HG03439 (cell line): ENCODE data around the gene KCNE2.
"Not testable (repeated sequence)": the region's sequence is repeated elsewhere in the genome, so short reads cannot be mapped to it uniquely, and the experiment has no call there.

ENCODE experiments used
- ATAC-seq: cut with Tn5 transposase; IDR thresholded peaks from one replicate; pipeline ENCODE4 v1.9.1; 2021; ENCODE audit warnings: mild to moderate bottlenecking, moderate library complexity; ENCODE audit not compliant: unreplicated experiment

Gene KCNE2

DNA sequence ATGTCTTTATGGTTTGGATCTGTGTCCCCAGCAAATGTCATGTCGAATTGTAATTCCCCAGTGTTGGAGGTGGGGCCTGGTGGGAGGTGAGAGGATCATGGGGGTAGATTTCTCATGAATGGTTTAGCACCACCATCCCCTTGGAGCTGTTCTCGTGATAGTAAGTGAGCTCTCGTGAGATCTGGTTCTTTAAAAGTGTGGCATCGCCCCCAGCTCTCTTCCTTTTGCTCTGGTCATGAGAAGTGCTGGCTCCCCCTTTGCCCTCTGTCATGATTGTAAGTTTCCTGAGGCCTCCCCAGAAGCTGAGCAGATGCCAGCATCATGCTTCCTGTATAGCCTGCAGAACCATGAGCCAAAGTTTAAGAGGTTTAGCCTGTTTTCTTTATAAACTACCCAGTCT lies 11.2 kb upstream of the KCNE2 start:
- no peak for ATAC-seq

DNA sequence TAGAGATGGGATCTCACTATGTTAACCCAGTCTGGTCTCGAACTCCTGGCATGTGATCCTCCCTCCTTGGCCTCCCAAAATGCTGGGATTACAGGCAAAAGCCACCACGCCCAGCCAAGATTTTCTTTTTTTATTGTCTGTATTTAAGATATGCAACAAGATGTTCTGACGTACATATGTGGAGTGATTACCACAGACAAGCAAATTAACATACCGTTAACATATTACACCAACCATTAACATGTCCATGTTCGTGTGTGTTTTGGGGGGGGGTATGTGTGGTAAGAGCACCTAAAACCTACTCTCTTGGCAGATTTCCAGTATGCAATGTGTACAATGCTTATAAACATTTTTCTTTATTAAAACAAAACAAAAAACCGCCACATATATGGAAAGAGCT lies 10.6 kb upstream of the KCNE2 start:
- ATAC-seq = no peak

GRCh38 chr21:34354836-34355235 lies 9.0 kb upstream of the KCNE2 start:
- ATAC-seq = no peak

DNA sequence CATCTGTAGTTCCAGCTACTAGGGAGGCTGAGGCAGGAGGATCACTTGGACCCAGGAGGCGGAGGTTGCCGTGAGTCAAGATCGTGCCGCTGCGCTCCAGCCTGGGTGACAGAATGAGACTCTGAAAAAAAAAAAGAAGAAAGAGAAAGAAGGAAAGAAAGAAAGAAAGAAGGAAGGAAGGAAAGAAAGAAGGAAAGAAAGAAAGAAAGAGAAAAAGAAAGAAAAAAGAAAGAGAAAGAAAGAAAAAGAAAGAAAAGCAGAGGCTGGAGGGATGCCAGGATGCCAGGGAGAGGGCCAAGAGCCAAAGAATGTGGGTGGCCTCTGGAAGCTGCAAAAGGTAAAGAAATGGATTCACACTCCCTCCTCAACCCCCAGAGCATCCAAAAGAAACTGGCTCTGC lies 8.2 kb upstream of the KCNE2 start:
- ATAC-seq = no peak

DNA sequence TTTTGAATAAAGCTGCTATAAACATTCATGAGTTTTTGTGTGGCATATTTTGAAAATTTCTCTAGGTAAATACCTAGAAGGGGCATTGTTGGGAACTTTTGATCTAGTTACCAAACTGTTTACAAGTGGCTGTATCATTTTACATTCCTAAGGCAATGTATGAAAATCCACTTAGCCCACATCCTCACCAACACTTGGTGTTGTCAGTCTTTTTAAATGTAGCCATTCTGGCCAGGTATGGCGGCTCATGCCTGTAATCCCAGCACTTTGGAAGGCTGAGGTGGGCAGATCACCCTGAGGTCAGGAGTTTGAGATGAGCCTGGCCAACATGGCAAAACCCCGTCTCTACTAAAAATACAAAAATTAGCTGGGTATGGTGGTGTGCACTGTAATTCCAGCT lies 5.9 kb upstream of the KCNE2 start:
- ATAC-seq = no peak

DNA sequence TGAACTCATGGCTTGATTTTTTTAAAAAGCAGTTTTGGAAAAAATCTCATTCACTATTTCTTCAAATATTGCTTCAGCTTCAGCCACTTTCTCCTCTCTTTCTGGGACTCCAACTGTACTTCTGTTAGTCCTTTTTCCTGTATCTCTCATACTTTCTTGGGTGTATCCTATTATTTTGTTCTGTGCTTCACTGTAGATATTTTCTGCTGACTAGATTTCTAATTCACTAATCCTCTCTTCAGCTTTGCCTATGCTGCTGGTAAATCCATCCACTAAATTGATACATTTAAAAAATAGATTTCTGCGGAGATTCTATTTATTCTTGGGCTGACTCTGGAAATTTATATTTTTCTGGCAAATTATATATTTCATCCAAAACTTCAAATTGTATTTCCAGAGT lies 4.9 kb upstream of the KCNE2 start:
- ATAC-seq = no peak

GRCh38 chr21:34360488-34361241 lies 3.1 kb upstream of the KCNE2 start:
- ATAC-seq = no peak

DNA sequence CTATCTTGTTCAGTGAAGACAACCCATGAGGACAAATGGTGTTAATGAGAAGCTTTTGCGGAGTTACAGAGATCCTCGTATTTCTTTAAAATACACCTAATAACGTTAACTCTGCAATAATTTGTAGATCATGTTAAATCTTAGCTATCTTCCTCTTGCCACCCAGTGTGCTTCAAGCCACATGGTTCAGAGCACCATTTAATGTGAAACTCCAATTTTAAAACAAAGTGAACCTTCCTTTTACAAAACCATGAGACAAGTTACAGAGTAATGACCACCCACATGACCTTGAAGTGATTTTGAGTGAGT lies 1.7 kb upstream of the KCNE2 start:
- no peak for ATAC-seq

- ATAC-seq = no peak
Measured at GRCh38 chr21:34362670-34363069, 1.1 kb upstream of the KCNE2 start.

DNA sequence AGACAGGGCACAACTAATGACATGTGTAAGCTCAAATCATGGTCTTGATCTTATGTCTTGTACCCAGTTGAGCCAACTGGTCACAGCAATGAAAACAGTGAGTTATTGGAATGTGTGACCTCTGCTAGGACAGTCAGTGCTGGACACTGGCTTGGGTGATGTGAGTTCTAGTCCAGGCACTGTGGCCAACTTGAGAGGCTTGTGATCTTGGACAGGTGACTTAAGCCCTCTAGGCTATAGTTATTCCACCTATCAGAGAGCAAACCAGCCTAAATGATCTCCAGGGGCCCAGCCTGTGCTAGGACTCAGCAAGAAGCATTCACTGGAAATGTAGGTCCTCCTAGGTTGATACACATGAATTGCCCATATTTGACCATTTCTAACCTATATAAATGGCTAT lies 1.1 kb downstream of the KCNE2 start:
- no peak for ATAC-seq

DNA sequence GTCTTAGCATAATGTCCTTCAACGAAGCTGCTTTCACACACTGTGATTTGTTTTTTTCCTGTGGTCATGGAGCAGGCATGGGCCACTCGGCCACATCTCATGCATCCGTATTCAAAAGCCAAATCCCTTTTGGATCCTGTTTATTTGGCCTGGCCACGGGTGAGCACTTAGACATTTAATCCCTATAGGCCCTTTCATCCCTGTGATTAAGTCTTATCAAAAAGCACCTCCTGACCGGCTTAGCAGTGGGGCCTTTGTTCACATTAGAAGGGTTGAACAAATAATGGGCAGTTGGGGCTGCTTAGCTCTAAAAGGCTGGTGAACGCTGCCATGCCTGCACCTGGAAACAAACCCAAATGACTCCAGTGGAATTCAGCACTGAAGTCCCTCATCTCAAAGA lies 2.0 kb downstream of the KCNE2 start:
- no peak for ATAC-seq

DNA sequence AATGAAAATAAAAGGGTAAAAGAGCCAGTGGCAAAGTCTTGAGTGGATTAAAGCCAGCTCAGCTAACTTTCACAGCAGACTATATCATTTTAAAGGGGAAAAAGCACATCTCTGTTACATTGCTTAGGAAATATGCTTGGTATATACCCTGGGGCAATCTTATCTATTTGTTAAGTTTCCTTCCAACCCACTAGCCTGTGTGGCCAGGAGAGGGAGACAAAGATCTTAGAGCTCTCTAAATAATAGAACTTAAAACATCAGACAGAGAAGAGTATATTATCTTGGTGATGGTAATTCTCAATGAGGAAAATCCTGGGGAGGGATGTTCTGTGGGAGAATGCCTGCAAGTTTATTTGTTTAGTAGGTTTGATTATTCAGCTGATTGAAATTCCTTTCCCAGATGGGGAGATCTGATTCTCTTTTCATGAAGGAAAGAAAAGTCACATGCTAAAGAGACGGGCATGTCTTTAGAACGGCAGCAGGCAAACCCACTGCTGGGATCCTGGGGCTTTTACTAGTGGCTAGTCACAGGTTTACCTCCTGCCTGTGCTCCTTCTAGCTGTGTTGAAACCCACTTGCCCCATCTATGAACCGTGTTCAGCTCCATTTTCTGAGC lies 3.6 kb downstream of the KCNE2 start:
- ATAC-seq = no peak

DNA sequence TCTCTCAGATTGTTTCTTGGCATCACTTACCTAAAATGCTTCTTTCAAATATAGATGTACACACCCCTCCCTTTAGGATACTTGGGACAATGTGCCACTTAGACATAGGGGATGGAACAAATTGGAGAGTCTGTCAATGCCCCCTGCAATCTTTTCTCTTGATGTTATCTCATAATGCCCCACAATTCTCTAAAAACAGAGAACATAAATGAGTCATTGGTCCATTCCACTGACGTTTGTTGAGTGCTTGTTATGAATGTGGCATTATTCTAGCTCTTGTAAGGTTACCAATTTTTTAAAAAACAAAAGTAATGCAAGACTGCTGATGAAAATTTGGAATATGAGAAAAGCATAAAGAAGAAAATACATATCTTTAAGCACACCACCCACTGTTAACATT lies 5.9 kb downstream of the KCNE2 start:
- no peak for ATAC-seq

- no peak for ATAC-seq
Measured at GRCh38 chr21:34372321-34372720, 8.5 kb downstream of the KCNE2 start.

DNA sequence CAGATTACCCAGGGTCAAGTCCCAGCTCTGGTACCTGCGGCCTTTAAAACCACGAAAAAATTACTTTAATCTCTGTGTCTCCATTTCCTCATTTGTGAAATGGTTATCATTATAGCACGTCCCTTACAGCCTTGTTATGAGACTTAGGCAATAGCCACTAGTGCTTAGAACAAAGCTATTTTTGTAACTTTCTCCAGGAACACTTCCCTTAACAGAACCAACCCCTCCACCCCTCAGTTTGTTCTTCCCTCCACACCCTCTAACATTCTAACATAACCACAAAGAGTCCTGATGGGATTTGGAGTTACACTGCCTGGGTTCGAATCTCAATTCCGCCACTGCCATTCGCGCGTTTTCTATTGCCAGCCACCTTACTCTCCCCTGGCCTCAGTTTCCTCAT lies 10.7 kb downstream of the KCNE2 start:
- ATAC-seq = not testable (repeated sequence)

DNA sequence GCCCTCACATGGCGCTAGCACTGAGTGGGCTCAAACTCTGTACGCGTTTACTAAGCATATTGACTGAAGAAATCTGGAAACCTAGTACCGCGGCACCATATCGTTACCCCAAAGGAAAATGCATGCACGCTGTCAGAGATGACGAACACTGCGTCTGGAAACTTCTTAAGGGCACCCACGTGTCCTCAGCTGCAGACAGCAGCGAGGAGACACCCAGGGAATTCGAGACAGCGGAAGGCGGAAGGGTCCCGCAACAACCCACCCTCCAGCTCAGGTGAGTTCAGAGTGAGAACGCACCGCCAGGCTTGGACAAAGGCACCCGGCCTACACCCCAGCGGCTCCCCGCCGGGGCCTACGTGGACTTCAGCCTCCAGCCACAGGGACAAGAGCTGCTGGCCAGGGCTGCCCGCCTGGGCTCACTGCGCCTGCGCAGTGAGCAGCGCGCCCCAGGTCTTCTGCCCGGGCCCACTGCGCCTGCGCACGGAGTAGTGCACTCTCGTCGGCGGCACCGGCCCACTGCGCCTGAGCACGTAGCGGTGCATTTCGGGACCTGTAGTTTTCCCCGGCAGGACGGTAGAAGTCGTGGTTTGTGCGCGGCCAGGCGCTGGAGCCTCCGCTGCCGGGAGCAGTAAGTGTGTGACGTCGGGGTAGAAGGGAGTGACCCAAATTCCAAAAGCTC lies 11.3 kb downstream of the KCNE2 start, which contains the start of gene SMIM11:
Gene SMIM11 (plus strand): TSS at position 568 of the 679 bp plus-strand sequence. CDS start 3,998 bp downstream, outside the sequence.
- peak; percentile 95 for ATAC-seq

- ATAC-seq = peak; percentile 65
Measured at GRCh38 chr21:34375619-34375972, 11.8 kb downstream of the KCNE2 start.

DNA sequence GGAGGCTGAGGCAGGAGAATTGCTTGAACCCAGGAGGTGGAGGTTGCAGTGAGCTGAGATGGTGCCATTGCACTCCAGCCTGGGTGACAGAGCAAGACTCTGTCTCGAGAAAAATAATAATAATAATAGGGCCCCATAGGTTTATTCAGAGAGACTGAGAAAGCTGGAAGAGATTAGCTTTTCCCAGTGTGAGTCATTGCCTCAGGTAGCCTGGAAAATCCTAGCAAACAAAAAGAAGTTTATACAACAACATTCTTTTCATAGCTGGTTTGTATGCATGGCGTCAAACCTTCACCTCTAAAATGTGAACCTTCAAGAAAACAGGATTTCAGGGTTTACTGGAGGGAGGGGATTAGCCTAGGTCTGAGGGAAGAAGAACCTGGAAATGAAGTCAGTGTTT lies 19.3 kb downstream of the KCNE2 start:
- not testable (repeated sequence) for ATAC-seq

- ATAC-seq = peak; percentile 89
Measured at GRCh38 chr21:34383724-34384415, 20.1 kb downstream of the KCNE2 start.

DNA sequence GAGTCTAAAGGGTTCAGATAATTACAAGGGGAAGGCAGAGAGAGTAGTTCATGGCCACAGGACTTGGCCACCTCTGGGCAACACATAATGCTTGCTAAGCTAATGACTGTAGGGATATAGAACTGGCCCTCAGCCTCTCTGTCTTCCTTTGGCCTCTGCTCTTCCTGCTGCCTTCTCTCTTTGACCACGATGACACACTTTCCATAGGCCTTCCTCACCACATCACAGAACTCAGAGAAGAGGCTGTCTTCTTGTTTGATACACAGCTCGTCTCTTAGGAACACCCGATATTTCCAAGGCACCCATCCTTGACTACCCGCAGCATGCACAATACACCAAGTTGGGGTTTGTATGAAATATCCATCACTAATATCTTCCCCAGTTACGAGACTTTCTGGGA lies 36.7 kb downstream of the KCNE2 start:
- not testable (repeated sequence) for ATAC-seq

DNA sequence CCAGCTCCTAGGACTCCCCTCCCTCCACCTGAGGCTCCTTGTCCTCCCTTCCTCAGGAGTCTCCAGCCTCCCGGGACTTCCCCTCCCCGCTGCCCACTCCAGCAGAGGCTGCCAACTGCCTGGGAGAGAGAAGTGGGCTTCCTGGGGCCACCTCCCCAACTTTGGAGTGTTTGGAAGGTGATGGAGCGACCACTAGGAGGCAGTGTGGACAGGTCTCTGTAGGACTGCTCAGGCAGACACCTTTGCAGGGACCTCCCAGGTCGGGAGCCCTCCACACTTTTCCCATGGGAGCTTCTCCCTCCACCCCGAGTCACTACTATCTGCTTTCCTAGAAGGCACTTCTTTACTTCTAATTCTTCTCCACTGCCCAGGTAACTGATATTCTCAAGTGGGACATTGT lies 40.9 kb downstream of the KCNE2 start:
- not testable (repeated sequence) for ATAC-seq

DNA sequence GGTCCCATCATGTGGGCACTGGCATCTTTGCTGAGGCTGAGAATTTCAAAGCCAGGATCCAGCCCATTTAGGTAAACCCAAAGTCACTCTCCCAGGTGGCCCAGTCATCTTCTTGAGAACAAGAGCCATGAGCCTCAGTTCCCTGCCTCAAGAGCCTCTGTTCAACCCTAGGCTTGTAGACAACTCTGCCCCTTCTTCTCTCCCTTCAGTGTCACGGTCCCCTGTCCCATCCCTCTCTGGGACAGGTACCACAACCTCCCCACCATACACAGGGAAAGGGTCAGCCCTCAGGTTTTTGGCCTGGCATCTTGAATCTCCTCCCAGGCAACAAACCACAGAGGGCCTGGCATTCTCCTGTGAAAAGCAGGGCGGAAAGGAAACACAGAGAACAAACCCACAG lies 41.9 kb downstream of the KCNE2 start:
- ATAC-seq = not testable (repeated sequence)
